ENCODE data around the gene KCTD10. TPM values are rescaled to one million over a fixed set of nuclear protein-coding genes. Genes with fewer than 3 reads are reported as not detected.
"Not testable (repeated sequence)": the region's sequence is repeated elsewhere in the genome, so short reads cannot be mapped to it uniquely, and the experiment has no call there.

Gene KCTD10
- total and polyA plus RNA-seq, 9 of the 15 experiments (the other 6 are each of a cell fraction or from before 2014, with no cell fraction given) = 1.9 to 37.5 (median 15.7) TPM

GRCh38 chr12:109430244-109430643 is 46.9 kb downstream of the KCTD10 start:
- in situ Hi-C loops (cut with MboI) = loop anchor here (5.0 kb wide), 1 partner anchor 342 kb away; no protein-coding TSS in a partner anchor
- POLR2A ChIA-PET = no interaction called here

GRCh38 chr12:109428804-109429203 is 48.3 kb downstream of the KCTD10 start:
- in situ Hi-C loops (cut with MboI); H3K9ac ChIP-seq (ENCODE audit: insufficient read depth in 1 of 2, low read depth in 2 of 2, low read length in 2 of 2); BruUV-seq (replicated peaks); H3K4me2 ChIP-seq (ENCODE audit: insufficient read depth, low read length); H3K9me1 ChIP-seq (ENCODE audit: control insufficient read depth, insufficient read depth, low read length); H3K9me3 ChIP-seq (replicated peaks; ENCODE audit: control insufficient read depth, insufficient read depth, low read depth, low read length); H2AFZ ChIP-seq (ENCODE audit: low read depth, low read length); H3K4me3 ChIP-seq; H3K36me3 ChIP-seq (ENCODE audit: control insufficient read depth, insufficient read depth, low read length); H4K20me1 ChIP-seq (replicated peaks; ENCODE audit: control insufficient read depth, insufficient read depth, low read length); H3K27ac ChIP-seq (ENCODE audit: extremely low read depth, low read depth, low read length); H3K4me1 ChIP-seq (replicated peaks in 1 of 2; ENCODE audit: control insufficient read depth in 2 of 2, insufficient read depth in 2 of 2, low read length in 2 of 2); FAIRE-seq; DNase-seq (ENCODE audit: extremely low read depth in 1 of 4, low spot score in 3 of 4); ATAC-seq; H3K79me2 ChIP-seq (ENCODE audit: control insufficient read depth, insufficient read depth, low read length): not testable (repeated sequence)
- peaks cover 5 to 37% of the 10 kb centered on the region in 2 experiments; a peak in 4 of 5 replicates for H3K27me3 ChIP-seq (ENCODE audit: control insufficient read depth in 2 of 2, insufficient read depth in 2 of 2, low read length in 2 of 2)
- intact Hi-C loops (cut with micrococcal nuclease) = loop anchor here (2.0 to 10.0 kb wide), 2 partner anchors 86 to 346 kb away; no protein-coding TSS in a partner anchor
- ChIA-PET CTCF (ENCODE audit: low intra/inter-chr PET ratio) (interaction anchor here (1.9 kb wide), 1 partner anchor 346 kb away, joined by 6 read pairs; no protein-coding TSS in a partner anchor), POLR2A (interaction anchor here (1.2 kb wide), 1 partner anchor 32 kb away, joined by 3 read pairs; no protein-coding TSS in a partner anchor)
- 13% methylated on average over 3 of the region's 3 CpGs for WGBS (ENCODE audit: insufficient coverage, low coverage, missing lambda C conversion rate)

More at GRCh38 chr12:109430244-109430643, 46.9 kb downstream of the KCTD10 start:
- no peak overlapping the region for H3K4me3 ChIP-seq
- ATAC-seq (no peak), DNase-seq (ENCODE audit: extremely low read depth in 1 of 4, low spot score in 3 of 4) (no peak), FAIRE-seq (no peak)
- intact Hi-C loops (cut with micrococcal nuclease) = loop anchor here (5.0 kb wide), 1 partner anchor 47 kb away; the partner anchor contains the start of genes KCTD10 and UBE3B
- H2AFZ ChIP-seq (ENCODE audit: low read depth, low read length) = no peak overlapping the region
- BruUV-seq (replicated peaks) = no TSS peak
- 0 out of 4 replicates have a peak overlapping the region, but pooled peaks of 1 of the 2 experiments have one; percentile 3 for H3K9ac ChIP-seq (ENCODE audit: insufficient read depth in 1 of 2, low read depth in 2 of 2, low read length in 2 of 2)
- TF ChIP-seq CEBPB (tag; IDR thresholded peaks at IDR 0.05) (peak; percentile 95), BRCA1 (IDR thresholded peaks at IDR 0.05) (no peak), BRCA1 (CRISPR knock-in tag; IDR thresholded peaks at IDR 0.05) (no peak), IRF9 (tag; IDR thresholded peaks at IDR 0.05) (peak; percentile 66), CEBPG (CRISPR knock-in tag; IDR thresholded peaks at IDR 0.05) (peak; percentile 85), CEBPG (tag; conservative IDR thresholded peaks at IDR 0.05 in 1 of 2, IDR thresholded peaks at IDR 0.05 in 1 of 2) (peak in 1 of 2 experiments; percentile 82; a peak in 2 of 4 replicates), COPS2 (conservative IDR thresholded peaks at IDR 0.05) (no peak)
- H3K79me2 ChIP-seq (ENCODE audit: control insufficient read depth, insufficient read depth, low read length) = no peaks in the 10 kb centered on the region
- peaks cover 11 to 34% of the 10 kb centered on the region in 2 experiments; a peak in 3 of 5 replicates for H3K27me3 ChIP-seq (ENCODE audit: control insufficient read depth in 2 of 2, insufficient read depth in 2 of 2, low read length in 2 of 2)
- H3K27ac ChIP-seq (ENCODE audit: extremely low read depth, low read depth, low read length) = no peak overlapping the region
- no peaks in the 10 kb centered on the region; a peak in 1 of 5 replicates for H3K4me1 ChIP-seq (replicated peaks in 1 of 2; ENCODE audit: control insufficient read depth in 2 of 2, insufficient read depth in 2 of 2, low read length in 2 of 2)
- H3K9me3 ChIP-seq (replicated peaks; ENCODE audit: control insufficient read depth, insufficient read depth, low read depth, low read length) = 0 out of 2 replicates have a peak, but pooled peaks cover 3% of the 10 kb centered on the region
- 0 out of 2 replicates have a peak, but pooled peaks cover 3% of the 10 kb centered on the region for H4K20me1 ChIP-seq (replicated peaks; ENCODE audit: control insufficient read depth, insufficient read depth, low read length)
- CTCF ChIA-PET (ENCODE audit: low intra/inter-chr PET ratio) = no interaction called here
- H3K9me1 ChIP-seq (ENCODE audit: control insufficient read depth, insufficient read depth, low read length) = no peaks in the 10 kb centered on the region
- H3K36me3 ChIP-seq (ENCODE audit: control insufficient read depth, insufficient read depth, low read length) = no peaks in the 10 kb centered on the region
- 18% methylated on average over 6 of the region's 6 CpGs for WGBS (ENCODE audit: insufficient coverage, low coverage, missing lambda C conversion rate)
- H3K4me2 ChIP-seq (ENCODE audit: insufficient read depth, low read length) = no peak overlapping the region
